ENCODE data around the gene MCM7. TPM values are rescaled to one million over a fixed set of nuclear protein-coding genes. Genes with fewer than 3 reads are reported as not detected.

MCM7 gene
- total RNA-seq, 1 donor from 2014 or later, result 55.0 TPM

DNA sequence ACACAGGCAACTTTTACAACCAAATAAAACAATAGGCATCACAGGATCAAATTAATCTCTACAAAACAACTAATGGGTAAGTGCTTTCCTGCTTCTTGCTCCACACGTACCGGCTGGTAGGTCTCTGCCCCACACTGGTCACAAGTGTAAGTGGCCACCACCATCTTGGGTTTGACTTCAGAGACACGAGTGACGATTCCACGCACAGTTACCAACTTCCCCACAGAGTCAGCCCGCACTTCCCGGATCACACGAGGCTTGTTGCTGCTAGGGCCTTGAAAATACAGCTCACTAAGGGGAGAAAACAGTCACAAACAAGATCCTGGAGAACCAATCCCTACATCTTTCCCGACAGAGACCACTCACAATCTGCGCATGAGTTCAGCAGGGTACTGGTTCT lies 2.3 kb downstream of the MCM7 start:
- no peak for DNase-seq (ENCODE audit: extremely low read depth, low read depth, low spot score)

DNA sequence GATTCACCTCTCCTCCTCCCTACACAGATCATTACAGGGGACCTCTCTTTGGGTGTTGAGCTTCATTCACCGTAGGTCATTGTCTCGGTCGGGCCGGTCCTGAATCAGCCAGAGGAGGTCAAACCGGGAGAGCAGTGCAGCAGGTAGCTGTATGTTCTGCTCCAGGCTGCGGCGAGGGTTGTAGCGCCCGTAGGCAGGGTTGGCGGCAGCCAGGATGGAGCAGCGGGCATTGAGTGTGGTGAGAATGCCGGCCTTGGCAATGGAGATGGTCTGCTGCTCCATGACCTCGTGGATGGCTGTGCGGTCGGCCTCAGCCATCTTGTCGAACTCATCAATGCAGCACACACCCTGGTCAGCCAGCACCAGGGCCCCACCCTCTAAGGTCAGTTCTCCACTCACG lies 5.5 kb downstream of the MCM7 start:
- no peak for DNase-seq (ENCODE audit: extremely low read depth, low read depth, low spot score)

DNA sequence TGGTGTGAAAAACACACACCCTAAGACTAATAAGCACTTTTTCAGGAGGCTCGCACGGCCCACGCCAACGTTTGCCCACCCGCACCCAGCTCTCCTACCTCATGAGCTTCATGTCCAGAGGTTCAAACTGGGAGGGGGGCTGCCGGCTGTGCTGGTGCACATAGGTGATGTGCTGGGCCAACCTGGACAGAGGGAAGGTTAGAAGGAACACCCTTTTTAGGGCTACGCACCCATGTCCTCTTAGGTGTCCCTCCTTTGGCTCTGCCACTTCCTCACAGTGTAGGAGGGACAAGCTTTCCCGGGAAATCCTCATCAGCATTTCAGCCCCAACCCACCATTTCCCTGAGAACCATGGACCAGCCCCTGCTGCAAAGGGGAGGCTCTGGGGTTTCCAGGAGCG lies 5.9 kb downstream of the MCM7 start:
- DNase-seq (ENCODE audit: extremely low read depth, low read depth, low spot score), result no peak

DNA sequence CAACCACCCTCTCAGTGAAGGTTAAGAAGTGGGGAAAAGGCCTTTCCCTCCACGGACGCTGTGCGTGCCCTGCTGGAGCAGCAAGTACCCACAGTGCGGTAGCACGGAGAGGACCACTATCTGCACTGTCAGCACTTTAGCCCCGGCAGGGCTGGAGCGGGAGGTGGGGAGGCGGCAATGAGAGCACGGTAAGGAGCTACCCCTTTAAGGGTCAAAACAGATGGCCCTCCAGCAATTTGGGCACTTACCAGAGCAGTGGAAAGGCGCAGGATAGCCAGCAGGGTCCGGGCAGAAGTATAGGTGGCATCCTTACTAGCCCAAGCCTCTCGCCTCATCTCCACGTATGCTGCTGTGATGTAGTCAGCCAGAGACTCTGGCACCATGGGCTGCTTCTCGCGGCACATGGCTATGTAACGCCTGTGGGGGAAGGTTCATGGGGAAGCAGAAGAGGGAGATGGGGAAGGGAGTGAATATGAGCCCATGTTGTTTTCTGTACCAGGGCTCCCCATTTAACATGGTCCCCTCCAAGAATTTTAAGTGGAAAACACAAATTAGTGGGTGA lies 7.2 kb downstream of the MCM7 start:
- DNase-seq (ENCODE audit: extremely low read depth, low read depth, low spot score), result no peak

DNA sequence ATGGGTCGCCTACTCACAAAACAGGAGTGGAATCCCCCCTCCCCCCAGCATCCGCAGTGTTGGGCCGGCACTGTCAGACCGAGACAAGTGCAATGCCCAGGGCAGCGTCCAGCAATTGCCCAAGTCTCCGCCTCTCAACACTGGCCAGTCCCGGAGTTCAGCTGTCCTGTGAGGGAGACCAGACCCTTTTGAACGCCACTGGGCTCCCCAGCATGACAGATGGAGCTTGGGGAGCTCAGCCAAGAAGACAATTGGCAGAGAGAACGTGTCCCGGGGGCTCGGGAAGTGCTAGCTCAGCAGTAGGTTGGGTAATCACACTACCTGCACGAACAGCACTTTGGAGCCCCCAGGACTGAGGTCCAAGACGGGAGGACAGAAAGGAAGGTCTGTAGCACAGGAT lies 7.7 kb downstream of the MCM7 start:
- DNase-seq (ENCODE audit: extremely low read depth, low read depth, low spot score), result no peak

DNA sequence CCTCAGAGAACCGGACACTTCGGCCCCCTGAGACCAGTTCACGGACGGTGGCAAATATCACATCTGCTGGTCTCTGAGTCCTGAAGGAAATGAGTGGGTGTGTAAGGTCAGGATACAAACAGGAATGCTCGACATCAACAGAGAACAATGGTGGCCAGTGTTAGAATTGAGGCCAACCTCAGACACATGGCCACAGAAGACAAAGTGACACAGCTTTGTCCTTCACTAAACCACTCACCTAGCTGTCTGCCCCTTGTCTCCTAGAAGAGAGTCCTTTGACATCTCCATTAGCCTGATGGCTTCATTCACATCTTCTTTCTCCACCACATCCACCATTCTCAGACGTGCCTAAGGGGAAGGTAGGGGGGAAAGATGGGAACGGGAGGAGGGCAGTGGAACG lies 8.1 kb downstream of the MCM7 start:
- no peak for DNase-seq (ENCODE audit: extremely low read depth, low read depth, low spot score)

DNA sequence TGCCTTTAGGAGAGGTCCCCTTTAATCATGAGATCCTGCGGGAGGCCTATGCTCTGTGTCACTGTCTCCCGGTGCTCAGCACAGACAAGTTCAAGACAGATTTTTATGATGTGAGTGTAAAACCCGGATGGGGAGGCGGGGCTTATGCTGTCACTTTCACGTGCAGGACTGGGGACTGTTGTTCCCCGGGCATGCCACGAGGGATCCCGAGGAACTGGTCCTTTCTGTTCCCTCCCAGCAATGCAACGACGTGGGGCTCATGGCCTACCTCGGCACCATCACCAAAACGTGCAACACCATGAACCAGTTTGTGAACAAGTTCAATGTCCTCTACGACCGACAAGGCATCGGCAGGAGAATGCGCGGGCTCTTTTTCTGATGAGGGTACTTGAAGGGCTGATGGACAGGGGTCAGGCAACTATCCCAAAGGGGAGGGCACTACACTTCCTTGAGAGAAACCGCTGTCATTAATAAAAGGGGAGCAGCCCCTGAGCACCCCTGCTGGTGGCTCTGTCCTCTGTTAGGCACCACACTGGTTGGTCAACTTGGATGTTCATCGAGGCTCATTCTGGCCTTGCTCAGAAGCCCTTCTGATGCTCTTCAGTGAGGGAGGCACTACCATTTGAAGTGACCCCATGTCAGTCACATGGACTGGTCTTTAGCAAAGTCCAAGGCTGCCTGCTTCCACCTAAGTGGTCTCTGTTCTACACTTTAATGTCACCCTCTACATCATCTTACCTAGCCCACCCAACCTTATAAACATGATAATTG lies 9.6 kb downstream of the MCM7 start:
- no peak for DNase-seq (ENCODE audit: extremely low read depth, low read depth, low spot score)

DNA sequence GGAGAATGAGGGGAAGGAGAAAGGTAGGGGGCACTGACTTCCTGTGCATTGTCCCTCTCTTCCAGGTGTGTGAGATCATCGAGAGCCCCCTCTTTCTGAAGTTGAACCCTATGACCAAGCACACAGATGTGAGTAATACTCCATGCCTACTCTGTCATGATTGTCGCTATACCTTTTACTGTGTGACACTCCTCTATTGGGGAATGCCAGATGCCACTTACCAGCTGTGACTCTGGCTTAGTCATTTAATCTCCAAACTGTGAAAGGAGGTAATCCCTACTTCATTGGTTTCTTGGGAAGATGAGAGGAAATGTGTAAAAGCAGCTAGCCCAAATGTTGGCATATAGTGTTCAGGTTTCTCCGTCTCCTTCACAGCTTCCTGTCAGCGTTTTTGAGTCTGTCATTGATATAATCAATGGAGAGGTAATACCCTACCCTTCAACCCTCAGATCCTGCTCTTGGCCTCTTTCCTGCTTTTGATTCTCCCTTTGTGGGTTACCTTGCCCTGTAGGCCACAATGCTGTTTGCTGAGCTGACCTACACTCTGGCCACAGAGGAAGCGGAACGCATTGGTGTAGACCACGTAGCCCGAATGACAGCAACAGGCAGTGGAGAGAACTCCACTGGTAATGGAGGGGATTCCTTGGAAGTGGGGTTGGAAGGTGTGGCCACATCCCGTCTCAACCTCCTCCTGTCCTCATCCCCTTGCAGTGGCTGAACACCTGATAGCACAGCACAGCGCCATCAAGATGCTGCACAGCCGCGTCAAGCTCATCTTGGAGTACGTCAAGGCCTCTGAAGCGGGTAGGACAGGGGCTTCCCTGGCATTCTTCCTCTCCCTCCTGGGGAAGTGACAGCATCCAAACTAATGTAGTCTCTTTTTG lies 10.4 kb downstream of the MCM7 start:
- DNase-seq (ENCODE audit: extremely low read depth, low read depth, low spot score), result no peak

DNA sequence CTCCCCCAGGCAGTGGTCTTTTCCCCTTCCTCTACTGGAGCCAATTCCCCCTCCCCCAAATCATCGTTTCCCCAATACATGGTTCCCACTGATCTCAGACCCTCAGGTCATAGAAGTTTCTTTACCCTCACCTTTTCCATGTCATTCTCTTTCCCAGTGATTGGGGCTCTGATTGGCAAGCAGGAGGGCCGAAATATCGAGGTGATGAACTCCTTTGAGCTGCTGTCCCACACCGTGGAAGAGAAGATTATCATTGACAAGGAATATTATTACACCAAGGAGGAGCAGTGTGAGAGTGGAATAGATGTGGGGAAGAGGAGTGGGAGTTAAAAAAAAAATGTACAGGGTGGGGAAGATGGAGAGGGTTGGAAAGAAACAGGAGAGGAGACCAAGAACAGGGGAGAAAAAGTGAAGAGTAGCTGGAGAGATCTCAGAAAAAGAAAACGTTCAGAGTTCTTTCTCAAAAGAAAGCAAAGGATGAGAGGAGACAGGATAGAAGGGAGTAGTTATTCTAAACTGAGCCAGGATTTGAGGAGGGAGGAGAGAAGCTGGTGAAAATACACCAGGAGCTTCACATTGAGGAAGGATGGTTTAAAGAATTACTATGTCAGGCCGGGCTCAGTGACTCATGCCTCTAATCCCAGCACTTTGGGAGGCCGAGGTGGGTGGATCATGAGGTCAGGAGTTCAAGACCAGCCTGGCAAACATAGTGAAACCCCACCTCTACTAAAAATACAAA lies 11.6 kb downstream of the MCM7 start:
- no peak for DNase-seq (ENCODE audit: extremely low read depth, low read depth, low spot score)

DNA sequence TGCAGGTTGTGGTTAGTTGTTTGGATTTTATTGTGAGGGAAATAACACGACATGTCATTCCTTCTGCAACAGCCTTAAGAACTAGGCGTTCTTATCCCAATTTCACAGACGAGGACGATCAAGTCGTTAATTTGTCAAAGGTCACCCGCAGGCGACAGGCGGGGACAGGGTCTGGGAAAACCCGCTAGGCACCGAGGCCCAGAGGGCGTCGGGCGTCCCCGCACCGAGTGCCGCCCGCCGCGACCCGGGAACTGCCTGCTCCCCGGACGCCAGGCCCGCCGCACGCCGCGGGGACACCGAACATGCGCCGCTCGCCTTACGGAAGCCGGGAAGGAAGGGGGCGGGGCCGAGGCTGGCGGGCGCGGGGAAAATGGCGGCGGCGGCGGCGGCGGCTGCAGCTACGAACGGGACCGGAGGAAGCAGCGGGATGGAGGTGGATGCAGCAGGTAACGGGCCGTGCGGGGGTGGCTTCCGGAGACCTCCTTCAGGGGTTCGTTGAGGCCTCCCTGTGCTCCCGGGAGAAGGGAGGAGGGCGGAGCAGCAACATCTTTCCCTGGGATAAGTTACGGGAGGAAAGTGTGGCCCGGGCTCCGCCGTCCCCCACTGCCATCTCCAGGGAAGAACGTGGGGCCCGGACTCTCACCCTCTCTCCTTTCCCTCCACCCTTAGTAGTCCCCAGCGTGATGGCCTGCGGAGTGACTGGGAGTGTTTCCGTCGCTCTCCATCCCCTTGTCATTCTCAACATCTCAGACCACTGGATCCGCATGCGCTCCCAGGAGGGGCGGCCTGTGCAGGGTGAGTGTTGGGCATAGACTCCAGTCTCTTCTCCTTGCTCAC lies 12.4 kb downstream of the MCM7 start, which contains the start of gene COPS6:
TSS of gene COPS6 (plus strand) at position 349 of the 837 bp plus-strand sequence. CDS start at position 371, 22 bp downstream.
- DNase-seq (ENCODE audit: extremely low read depth, low read depth, low spot score), result no peak

DNA sequence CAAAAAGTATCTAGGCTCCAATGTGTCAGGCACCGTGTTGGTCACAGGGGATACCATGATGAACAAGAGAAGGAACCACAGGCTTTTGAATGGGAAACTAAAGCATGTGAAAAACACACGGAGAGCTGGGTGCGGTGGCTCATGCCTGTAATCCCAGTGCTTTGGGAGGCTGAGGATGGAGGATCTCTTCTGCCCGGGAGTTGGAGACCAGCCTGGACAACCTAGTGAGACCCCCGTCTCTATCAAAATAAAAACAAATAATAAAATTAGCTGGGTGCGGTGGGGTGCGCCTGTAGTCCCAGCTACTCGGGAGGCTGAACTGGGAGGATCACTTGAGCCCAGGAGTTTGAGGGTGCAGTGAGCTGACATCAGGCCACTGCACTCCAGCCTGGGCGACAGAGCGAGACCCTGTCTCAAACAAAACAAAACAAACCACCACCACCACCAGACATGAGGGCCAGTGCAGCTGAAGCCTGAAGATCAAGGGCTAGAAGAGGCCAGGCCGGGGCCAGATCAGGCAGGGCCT lies 13.0 kb downstream of the MCM7 start:
- DNase-seq (ENCODE audit: extremely low read depth, low read depth, low spot score), result no peak

DNA sequence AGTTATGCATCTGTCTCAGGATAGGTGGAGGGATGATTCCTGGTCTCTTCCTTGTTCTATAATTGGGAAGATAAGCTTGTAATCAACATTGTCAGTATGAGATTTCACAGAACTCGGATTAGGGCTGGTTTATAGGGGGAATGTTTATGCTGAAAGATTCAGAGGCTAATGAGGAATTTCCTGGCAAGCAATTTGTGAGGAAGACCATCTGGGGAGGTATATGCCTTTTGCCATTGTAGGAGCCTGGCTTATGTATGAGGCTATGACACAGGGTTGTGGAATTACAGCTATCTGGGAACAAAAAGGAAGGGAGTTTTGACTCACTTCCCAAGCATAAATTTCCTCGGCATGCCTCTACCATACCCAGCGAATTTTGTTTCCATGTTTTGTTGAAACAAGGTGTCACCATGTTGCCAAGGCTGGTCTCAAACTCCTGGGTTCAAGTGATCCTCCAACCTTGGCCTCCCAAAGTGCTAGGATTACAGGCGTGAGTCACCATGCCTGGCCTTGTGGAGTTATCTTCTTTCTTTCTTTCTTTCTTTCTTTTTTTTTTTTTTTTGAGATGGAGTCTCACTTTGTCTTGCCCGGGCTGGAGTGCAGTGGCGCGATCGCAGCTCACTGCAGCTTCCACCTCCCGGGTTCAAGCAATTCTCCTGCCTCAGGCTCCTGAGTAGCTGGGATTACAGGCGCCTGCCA lies 14.0 kb downstream of the MCM7 start:
- DNase-seq (ENCODE audit: extremely low read depth, low read depth, low spot score), result peak; percentile 99

DNA sequence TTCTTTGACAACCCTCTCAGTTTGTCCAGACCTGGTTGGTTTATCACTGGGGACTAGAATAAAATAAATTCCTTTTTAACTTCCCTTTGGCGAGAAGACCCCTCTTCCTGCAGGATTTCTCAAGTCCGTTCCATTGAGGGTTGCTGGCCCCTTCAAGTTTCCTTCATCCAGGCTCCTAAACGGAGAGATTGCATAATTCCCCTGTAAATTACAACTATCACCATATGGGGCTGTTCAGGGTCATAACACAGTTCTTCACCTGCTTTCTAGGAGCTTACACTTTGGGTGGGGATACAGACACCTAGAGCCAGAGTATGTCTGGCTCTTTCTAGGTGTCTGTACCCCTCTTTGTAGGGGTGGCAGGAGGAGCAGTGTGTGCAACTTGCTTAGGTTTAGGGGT lies 15.7 kb downstream of the MCM7 start:
- no peak for DNase-seq (ENCODE audit: extremely low read depth, low read depth, low spot score)

DNA sequence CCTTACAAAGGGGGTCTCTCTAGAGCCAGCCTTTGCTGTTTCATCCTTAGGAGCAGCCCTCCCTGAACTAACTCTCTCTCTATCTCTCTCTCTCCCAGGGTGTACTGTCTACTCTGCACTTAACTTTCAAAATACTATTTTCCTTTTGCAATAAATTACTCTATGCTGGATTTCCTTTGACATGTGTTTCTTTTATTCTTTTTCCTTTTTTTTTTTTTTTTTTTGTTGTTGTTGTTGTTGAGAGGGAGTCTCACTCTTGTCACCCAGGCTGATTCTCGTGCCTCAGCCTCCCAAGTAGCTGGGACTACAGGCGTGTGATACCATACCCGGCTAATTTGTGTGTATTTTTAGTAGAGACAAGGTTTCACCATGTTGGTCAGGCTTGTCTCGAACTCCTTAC lies 18.2 kb downstream of the MCM7 start:
- DNase-seq (ENCODE audit: extremely low read depth, low read depth, low spot score), result no peak

DNA sequence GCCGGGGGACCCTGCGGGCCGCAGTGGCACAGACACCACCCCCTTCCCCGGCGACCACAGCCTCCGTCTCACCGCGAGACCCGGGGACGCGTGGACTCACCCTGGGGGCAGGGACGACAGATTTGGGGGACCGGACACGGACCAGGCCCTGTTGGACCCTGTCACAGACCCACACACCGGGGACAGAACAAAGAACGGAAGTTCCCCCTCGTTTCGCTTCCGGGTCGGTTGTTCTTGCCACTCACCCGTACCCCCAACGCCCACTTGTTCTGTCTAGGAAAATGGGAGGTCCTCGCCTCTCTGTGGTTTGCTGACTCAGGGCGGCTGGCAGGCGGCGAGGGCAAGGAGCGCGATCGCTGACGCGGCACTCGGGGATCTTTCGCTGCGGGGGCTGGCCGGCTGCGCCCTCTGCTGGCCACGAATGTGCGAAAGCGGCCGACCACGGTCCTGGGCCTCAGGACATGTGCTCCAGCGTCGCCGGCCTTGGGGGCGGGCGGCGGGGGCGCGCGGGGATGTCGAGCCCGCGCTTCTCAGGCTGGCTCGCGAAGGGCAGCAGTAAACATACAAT lies 19.6 kb downstream of the MCM7 start, which contains the start of gene ZNF3:
TSS of gene ZNF3 (minus strand) at position 189 of the 568 bp plus-strand sequence. CDS start 4,366 bp downstream, outside the sequence.
- DNase-seq (ENCODE audit: extremely low read depth, low read depth, low spot score), result peak; percentile 90

DNA sequence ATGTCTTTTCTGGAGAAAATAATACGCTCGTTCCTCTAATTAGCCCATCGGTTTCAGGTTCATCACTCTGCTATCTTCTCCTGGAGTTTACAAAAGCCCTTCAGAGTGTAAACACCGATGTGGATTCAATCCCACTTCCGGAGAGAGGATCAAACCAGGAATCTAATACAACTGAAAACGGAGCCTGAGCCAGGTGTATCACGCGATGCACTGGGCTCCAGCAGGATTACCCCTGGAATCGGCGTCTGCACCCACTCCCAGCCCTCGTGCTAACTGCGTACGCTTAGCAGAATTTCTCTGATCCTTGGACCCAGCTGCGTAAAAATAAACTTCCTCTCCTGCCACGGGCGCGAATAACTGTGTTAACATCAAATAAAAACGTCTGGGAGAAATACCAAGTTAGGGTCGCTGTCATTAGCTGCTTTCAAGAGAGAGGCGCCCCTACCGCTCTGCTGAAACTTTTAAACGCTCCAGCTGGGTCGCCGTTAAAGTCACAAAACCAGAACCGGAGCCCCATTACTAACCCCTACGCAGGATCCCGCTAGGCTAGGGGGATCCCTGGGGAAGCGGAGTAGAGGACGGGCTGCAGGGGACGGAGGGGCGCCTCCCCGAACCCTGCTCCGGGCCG lies 20.2 kb downstream of the MCM7 start:
- no peak for DNase-seq (ENCODE audit: extremely low read depth, low read depth, low spot score)

DNA sequence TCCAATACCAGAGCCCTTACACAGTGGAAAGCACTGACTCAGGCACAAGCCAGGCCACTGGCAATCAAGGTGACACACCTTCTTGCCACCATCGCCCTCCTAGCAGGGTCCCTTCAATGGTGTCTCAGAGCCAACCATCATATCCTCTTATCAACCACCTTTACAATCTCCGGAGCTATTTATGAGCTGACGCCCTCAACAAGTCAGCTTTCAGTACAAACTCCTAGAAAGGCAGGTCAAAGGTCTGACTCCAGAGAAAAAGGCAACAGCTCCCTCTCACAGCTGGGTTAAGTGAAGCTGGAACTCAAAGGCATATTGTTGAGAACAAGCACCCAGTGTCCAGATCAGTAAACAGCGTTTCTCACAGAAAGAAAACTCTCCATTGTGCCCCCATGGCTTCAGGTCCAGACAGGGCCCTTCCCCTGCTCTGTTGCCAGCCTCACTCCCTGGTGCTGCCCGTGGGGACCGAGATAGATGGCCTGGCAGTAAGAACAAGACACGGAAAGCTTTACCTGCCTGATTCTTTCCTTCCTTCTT lies 22.1 kb downstream of the MCM7 start:
- DNase-seq (ENCODE audit: extremely low read depth, low read depth, low spot score), result no peak

DNA sequence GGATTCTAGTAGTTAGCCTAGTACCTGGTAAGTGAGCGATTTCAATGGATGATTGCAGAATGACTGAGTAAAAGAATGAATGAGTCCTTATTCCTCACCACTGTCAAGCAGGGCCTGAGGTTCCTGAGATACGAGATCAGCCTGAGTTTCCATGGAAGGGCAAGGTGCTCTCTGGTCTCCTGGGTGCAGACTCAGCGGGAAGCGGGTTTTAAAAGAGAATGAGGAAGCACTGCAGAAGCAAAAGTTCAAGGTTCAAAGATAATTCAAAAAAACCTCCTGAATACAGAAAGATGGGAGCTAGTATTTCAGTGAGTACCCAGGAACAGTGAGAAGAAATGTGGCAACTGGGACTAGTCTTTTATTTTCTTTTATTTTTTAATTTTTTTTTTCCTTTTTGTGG lies 24.0 kb downstream of the MCM7 start:
- no peak for DNase-seq (ENCODE audit: extremely low read depth, low read depth, low spot score)

Measured in glomerular endothelial cell (primary cell).